Myocyte (in vitro differentiated cells): Measurements from ENCODE around the gene RASSF1. TPM values are rescaled to one million over a fixed set of nuclear protein-coding genes. Genes with fewer than 3 reads are reported as not detected.

Experiments used
- DNase-seq: peaks from one replicate; pipeline ENCODE4 v3.0.0-alpha.2; 2012; ENCODE audit warnings: low read depth
- total RNA-seq: library from RNA; depleted of rRNA; stranded (reverse); fragments of >200 nt; gene quantifications from 2 replicates; pipeline ENCODE4 v1.2.3, GENCODE V29; 2014

The RASSF1 gene
- total RNA-seq, 1 donor from 2014 or later = 16.2 TPM

GRCh38 chr3:50345586-50346234, 5.1 kb upstream of the RASSF1 start, which contains the start of gene ZMYND10:
TSS of gene ZMYND10 (minus strand) at chr3:50345732. CDS start at chr3:50345579, 153 bp downstream.
- no peak for DNase-seq

GRCh38 chr3:50345008-50345407, 4.4 kb upstream of the RASSF1 start:
- no peak for DNase-seq

GRCh38 chr3:50342813-50343633, 2.4 kb upstream of the RASSF1 start:
- no peak for DNase-seq

GRCh38 chr3:50341996-50342650, 1.5 kb upstream of the RASSF1 start:
- DNase-seq = no peak

DNA sequence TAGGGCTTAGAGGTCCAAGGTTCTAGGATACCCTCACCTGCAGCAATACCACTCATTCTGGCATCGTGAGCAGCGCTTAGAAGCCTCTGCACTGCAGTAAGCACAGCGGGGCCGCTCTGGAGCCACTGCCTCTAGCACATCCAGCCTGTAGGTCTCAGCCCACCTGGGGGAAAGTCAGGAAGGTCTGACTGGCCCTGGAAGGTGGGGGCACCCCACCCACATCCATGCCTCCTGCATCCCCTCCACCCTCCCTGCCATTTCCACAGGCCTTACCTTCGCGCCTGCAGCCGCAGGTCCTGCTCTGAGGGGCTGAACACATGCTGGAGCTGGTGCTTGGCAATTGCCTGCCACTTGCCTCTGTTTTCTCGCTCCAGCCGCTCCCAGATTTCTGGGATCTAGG, 901 bp upstream of the RASSF1 start:
- no peak for DNase-seq

- DNase-seq = no peak
These were observed 539 bp downstream of the RASSF1 start for GRCh38 chr3:50340147-50340447.

DNA sequence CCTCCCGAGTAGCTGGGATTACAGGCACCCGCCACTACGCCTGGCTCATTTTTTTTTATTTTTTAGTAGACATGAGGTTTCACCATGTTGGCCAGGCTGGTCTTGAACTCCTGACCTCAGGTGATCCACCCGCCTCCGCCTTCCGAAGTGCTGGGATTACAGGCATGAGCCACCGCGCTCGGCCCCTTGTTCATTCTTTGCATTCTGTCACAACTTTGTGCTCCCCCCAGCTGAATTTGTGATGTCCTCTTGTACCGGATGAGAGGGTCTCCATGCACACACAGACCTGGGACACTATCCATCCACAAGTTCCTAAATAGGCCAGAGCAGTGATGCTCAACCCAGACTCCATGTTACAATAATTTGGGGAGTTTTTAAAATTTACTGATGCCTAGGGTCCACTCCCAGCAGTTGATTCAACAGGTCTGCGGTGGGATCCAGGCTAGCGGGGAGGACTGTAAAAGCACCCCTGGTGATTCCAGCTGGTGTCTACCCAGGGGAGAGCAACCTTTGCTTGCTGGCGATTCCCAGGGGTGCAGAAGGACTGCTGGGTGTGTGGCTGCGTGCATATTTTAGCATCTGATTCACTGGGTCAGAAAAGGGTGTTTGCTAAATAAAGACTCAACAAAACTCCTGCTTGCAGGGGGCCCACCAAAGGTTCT, 1.0 kb downstream of the RASSF1 start:
- DNase-seq = no peak

DNA sequence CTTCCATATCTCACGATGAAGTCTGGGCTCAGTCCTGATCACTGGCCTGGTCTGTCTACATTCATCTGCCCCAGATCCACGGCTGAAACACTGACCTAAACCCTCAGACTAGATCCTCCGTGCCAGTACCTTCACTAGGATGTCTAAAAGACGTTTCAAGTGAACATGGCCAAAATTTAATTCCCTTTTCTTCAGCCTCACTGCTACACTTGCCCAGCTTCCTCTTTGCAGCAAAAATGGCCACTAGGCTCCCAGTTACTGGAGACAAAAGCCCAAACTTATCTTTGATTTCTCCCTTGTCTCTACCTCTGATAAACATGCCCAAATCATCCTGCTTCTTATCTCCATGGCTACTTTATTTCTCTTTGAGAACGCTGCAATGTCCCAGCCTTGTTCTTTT, 1.7 kb downstream of the RASSF1 start:
- no peak for DNase-seq

- peak; percentile 99 for DNase-seq
These were observed 3.3 kb downstream of the RASSF1 start for GRCh38 chr3:50337175-50337861.

DNA sequence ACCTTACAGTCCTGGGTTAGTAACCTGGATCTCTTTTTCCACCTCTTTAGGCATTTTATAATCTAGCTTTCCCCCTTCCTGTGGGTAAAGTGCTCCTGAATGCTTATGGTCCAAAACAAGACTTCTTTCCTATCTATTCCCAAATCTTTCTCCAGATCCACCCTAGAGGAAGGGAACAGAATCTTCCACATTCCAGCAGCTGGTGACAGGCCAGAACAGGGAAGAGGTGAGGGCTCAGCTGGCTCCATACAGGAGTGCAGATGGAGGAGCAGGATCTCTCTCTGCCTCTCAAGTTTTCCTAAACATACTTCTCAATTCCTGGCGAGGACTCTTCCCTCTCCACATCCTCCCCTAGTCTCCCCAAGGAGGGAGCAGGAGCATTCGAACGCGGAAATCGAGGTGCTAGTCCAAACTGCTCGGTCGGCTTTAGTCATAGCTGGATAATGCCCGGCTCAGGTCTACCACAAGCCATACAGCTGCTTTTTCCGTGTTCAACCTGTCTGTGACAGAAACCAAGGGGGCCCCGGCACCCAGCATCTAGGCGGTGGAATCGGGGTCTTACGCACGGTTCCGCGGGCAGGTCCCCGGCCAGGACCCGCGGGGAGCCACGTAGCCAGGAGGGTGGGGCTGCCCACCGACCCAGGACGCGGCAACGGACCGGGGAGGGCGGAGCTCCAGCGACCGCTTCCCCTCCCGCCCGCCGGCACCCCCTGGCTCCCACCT, 4.0 kb downstream of the RASSF1 start:
- no peak for DNase-seq

DNA sequence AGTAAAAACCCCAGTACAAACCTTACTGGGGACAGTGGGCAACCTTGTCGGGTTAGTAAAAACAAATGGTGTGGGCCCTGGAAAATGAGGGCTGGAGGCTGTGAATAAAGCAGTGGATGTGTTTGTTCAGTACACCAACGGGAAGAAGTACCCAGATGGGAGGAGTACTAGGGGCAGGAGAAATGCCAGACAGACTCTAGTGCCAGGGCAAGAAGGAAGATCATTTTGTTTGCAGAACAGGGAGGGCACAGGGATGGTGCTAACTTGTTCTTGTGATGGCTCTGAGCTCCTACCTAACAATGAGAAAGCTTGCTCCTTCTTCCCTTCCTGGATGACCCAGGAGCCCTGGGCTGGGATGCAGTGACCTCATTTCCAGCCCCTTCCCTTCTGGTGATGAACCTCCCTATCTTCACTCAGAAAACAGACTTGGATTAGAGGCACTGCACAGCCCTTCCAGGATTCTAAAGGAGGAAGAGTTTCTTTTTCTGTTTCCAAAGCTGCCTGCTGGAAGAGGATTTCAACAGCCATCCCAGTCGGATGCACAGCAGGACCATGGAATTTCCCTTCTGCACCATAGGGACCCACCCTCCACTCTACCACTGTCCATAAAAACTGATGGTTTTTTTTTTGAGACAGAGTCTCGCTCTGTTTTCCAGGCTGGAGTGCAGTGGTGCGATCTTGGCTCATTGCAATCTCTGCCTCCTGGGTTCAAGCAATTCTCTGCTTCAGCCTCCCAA, 6.1 kb downstream of the RASSF1 start:
- no peak for DNase-seq

GRCh38 chr3:50333744-50334328, 6.8 kb downstream of the RASSF1 start:
- no peak for DNase-seq

DNA sequence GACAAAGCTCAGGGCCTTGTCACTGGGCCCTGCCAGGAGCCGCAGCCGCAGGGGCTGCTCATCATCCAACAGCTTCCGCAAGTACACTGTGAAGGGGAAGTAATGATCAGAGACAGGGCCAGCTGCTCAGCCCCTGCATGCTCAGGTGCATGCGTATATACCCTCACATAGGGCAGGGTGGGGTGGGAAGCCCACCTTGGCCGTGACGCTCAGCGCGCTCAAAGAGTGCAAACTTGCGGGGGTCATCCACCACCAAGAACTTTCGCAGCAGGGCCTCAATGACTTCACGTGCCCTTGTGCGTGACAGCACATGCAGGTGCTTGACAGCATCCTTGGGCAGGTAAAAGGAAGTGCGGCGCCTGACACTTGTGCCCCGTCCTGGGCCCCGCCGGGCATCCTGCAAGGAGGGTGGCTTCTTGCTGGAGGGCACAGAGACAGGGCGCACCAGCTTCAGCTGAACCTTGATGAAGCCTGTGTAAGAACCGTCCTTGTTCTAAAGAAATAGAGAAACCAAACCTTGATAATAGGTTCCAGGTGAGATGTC, 9.2 kb downstream of the RASSF1 start:
- DNase-seq = no peak

- DNase-seq = no peak
These were observed 10.3 kb downstream of the RASSF1 start for GRCh38 chr3:50330330-50330729.

DNA sequence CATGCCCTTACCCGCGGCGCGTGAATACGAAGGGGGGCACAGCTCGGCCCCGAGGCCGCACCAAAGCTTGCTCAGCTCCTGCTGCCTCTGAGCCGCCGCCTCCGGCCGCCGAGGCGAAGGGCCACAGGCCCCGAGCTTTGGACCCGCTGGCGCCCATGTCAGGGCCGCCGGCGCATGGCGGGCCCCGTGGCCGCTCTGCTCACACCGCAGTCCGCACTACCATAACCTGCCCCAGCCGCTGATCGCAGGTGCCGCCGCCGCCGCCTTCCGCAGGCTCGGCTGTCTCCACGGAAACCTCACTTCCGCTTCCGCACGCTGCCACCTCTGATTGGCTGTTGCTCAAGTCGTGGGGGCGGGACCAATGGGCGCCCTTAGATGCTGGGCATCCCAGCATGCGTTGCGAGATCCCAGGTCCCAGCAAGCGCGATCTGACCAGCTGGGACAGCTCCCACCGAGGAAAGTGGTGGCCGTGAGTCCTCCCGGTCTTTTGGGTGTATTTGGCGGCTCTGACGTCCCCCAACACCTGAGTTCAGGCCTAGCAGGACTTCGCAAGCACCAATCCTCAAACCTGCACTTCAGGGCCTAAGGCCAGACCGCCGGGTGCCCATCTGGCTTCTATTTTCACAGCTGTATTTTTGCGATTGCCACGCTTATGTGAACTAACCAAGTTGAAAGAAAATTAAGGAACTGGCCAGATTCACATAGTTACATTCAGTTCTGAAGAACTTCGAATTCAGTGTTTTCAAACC, 12.5 kb downstream of the RASSF1 start, which contains the start of gene TUSC2:
TUSC2 (minus strand) TSS at position 281 of the 749 bp plus-strand sequence; CDS start at position 157, 124 bp downstream.
- peak; percentile 98 for DNase-seq

- no peak for DNase-seq
These were observed 13.5 kb downstream of the RASSF1 start for GRCh38 chr3:50327129-50327528.

- no peak for DNase-seq
These were observed 14.5 kb downstream of the RASSF1 start for GRCh38 chr3:50326182-50326541.

DNA sequence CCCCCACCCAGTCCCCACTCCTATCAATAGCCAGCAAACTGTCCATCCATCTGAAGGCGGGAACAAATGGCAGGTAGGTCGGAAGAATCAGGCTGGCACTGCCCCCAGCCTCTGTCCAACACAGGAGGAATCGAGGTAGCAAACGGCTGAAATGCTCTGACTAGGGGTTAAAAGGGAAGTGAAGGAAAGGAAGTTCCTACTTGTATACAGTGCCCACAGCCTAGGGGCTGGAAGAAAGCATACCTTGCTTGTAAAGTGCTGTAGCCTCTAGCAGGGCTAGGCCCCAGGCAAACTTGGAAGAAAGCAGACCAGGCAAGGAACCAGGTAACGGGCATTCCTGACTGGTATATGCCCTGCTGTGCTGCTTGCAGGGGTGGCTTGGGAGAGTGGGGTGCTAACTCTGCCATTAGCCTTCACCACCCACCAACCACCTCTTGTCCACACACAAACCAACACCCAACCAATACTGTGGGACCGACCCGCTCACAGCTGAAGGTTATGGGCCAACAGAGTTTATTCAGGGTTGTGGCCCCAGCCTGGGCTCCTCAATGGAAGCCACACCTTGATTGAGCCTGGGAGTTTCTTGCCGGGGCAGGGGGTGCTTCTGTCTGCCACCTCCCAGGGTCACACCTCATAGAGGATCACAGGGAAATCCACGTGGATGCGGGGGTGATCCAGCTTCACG, 15.0 kb downstream of the RASSF1 start:
- DNase-seq = no peak
